Muscle layer of duodenum (tissue), 2 donors: ENCODE data around the gene UNC13B.

Experiments
- H3K27ac ChIP-seq: one replicate; pipeline ENCODE4 v1.7.0; 2013; ENCODE audit warnings: mild to moderate bottlenecking, low read length
- H3K27me3 ChIP-seq: one replicate; pipeline ENCODE4 v1.7.0; 2013; ENCODE audit warnings: low read depth, mild to moderate bottlenecking, control low read depth, low read length
- H3K36me3 ChIP-seq, 2 donors: one replicate each; pipeline ENCODE4 v1.7.0; 2013; ENCODE audit warnings: low read length in 2 of 2, control low read depth in 1 of 2, mild to moderate bottlenecking in 1 of 2; ENCODE audit not compliant: insufficient read depth in 2 of 2, control insufficient read depth in 1 of 2
- H3K4me1 ChIP-seq, 2 donors: one replicate each; pipeline ENCODE4 v1.7.0; 2013; ENCODE audit warnings: low read length in 2 of 2, mild to moderate bottlenecking in 2 of 2, control low read depth in 1 of 2, moderate library complexity in 1 of 2; ENCODE audit not compliant: insufficient read depth in 2 of 2, control insufficient read depth in 1 of 2
- H3K4me3 ChIP-seq, 2 donors: one replicate each; pipeline ENCODE4 v1.7.0; 2013; ENCODE audit warnings: low read length in 2 of 2, low read depth in 1 of 2, mild to moderate bottlenecking in 1 of 2
- H3K9me3 ChIP-seq, 2 donors: one replicate each; pipeline ENCODE4 v1.7.0; 2013; ENCODE audit warnings: low read length in 2 of 2, control low read depth in 1 of 2, mild to moderate bottlenecking in 1 of 2; ENCODE audit not compliant: control insufficient read depth in 1 of 2
- donor health status: healthy.

The UNC13B gene

GRCh38 chr9:35279946-35280345 lies 118.1 kb downstream of the UNC13B start:
- H3K4me1 ChIP-seq = peaks cover 0 to 8% of the 10 kb centered on the region in 2 donors
- H3K27ac ChIP-seq = no peak overlapping the region
- no peaks in the 10 kb centered on the region for H3K9me3 ChIP-seq
- no peaks in the 10 kb centered on the region for H3K36me3 ChIP-seq
- no peaks in the 10 kb centered on the region for H3K27me3 ChIP-seq
- no peak overlapping the region for H3K4me3 ChIP-seq

DNA sequence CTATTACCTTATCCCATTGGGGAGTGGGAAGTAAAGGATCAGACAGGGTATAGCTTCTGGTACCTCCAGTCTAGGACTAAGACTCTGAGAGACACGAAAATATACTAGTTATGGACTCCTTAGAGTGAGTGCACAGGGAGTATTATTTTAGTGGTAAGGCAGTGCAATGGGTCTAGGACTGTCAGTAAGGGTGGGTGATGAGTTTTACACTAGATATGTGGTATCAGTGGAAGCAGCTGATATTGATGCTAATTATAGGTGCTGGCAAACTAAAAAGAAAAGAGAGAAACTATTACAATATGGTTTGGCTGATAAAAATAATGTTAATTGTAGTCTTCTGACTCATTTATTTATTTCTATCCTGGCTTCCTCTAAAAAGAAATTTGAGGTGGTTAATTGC lies 118.6 kb downstream of the UNC13B start:
- H3K27ac ChIP-seq = no peak overlapping the region
- no peaks in the 10 kb centered on the region for H3K36me3 ChIP-seq
- no peaks in the 10 kb centered on the region for H3K9me3 ChIP-seq
- H3K4me1 ChIP-seq = peaks cover 0 to 8% of the 10 kb centered on the region in 2 donors
- no peak overlapping the region for H3K4me3 ChIP-seq
- no peaks in the 10 kb centered on the region for H3K27me3 ChIP-seq

GRCh38 chr9:35285731-35286130 lies 123.9 kb downstream of the UNC13B start:
- Histone ChIP-seq H3K4me1 (no peaks in the 10 kb centered on the region), H3K9me3 (no peaks in the 10 kb centered on the region), H3K36me3 (no peaks in the 10 kb centered on the region), H3K4me3 (no peak overlapping the region), H3K27ac (no peak overlapping the region), H3K27me3 (no peaks in the 10 kb centered on the region)

- H3K9me3 ChIP-seq = no peaks in the 10 kb centered on the region
- H3K4me1 ChIP-seq = no peaks in the 10 kb centered on the region
- H3K27me3 ChIP-seq = no peaks in the 10 kb centered on the region
- H3K36me3 ChIP-seq = no peaks in the 10 kb centered on the region
- no peak overlapping the region for H3K27ac ChIP-seq
- H3K4me3 ChIP-seq = no peak overlapping the region
Measured at GRCh38 chr9:35286381-35286780, 124.6 kb downstream of the UNC13B start.

DNA sequence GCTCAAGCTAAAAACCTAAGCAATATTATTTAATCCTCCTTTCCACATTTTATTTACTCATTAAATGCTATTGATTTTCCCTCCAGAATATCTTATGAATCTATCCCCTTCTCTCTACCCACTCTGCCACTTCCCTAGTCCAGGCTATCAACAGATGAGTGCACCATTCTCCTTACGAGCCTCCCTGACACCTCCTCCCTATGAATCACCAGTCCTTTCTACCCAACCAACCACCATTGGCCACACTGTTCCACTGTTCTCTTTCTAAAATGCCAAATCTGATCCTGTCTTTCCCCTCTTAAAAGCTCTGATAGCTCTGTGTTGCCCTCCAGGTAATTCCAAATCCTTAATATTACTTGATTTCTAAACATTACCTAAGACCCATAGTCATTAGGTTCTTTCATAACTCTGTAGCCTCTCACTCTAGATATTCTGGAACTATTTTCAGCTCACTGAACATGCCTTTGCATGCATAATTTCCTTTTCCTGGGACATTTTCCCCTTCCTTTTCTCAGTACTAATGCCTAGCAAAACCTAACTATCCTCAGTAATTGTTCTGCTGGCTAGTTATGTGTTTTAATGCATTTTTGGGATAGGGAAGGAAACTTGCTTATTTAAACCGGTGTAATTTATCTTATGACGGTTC lies 126.3 kb downstream of the UNC13B start:
- H3K4me3 ChIP-seq = no peak overlapping the region
- H3K27me3 ChIP-seq = no peaks in the 10 kb centered on the region
- H3K4me1 ChIP-seq = no peaks in the 10 kb centered on the region

GRCh38 chr9:35288778-35289177 lies 127.0 kb downstream of the UNC13B start:
- Histone ChIP-seq H3K27ac (no peak overlapping the region), H3K9me3 (no peaks in the 10 kb centered on the region), H3K27me3 (no peaks in the 10 kb centered on the region), H3K4me1 (no peaks in the 10 kb centered on the region), H3K4me3 (no peak overlapping the region), H3K36me3 (no peaks in the 10 kb centered on the region)

More for the DNA sequence above, 126.3 kb downstream of the UNC13B start:
- H3K36me3 ChIP-seq = no peaks in the 10 kb centered on the region
- no peaks in the 10 kb centered on the region for H3K9me3 ChIP-seq
- H3K27ac ChIP-seq = no peak overlapping the region

- Histone ChIP-seq H3K4me1 (no peaks in the 10 kb centered on the region), H3K4me3 (no peak overlapping the region), H3K9me3 (no peaks in the 10 kb centered on the region), H3K27me3 (no peaks in the 10 kb centered on the region), H3K27ac (no peak overlapping the region), H3K36me3 (peaks cover 0 to 14% of the 10 kb centered on the region in 2 donors)
Measured at GRCh38 chr9:35293376-35293964, 131.7 kb downstream of the UNC13B start.

DNA sequence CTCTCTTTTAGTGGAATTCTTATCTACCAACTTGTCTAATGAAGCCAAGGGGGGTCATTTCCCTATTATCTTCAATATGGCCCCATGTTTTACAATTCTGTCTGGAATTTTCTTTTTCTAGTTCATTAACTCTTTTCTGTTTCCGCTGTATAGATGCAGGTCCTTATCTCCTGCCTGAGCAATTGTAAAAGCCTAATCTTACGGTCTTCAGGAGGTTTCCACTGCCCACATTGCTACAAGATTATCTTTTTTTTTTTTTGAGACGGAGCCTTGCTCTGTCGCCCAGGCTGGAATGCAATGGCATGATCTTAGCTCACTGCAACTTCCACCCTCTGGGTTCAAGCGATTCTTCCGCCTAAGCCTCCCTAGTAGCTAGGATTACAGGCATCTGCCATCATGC lies 132.3 kb downstream of the UNC13B start:
- Histone ChIP-seq H3K27me3 (no peaks in the 10 kb centered on the region), H3K9me3 (no peaks in the 10 kb centered on the region), H3K4me1 (no peaks in the 10 kb centered on the region), H3K36me3 (peaks cover 0 to 14% of the 10 kb centered on the region in 2 donors), H3K27ac (no peak overlapping the region), H3K4me3 (no peak overlapping the region)

- Histone ChIP-seq H3K36me3 (peaks cover 0 to 14% of the 10 kb centered on the region in 2 donors), H3K27ac (no peak overlapping the region), H3K9me3 (no peaks in the 10 kb centered on the region), H3K4me3 (no peak overlapping the region), H3K27me3 (no peaks in the 10 kb centered on the region), H3K4me1 (no peaks in the 10 kb centered on the region)
Measured at GRCh38 chr9:35294556-35294955, 132.7 kb downstream of the UNC13B start.

DNA sequence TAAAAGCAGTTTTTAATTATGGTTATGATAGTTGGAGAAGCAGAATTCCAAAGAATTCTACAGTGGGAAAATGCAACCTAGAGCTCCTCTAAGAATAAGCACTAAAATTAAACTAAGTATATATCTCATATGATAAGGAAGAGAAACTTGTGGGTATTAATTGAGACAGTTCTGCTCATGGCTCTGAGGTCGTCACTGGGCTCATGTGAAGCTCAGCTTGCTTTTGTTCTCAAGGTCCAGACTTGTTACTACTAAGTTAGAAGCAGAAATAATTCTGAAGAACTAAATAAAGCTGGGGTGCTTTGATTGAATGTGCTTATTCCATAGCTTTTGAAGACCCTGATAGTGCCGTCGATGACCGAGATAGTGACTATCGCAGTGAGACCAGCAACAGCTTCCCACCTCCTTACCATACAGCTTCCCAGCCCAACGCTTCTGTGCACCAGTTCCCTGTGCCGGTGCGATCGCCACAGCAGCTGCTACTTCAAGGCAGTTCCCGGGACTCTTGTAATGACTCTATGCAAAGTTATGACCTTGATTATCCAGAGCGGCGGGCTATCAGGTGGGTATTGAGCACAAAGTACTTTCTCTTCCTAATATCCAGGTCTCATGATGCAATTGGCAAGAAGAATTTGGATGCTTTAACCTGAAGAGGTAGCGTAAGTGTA lies 133.7 kb downstream of the UNC13B start:
- H3K4me1 ChIP-seq = no peaks in the 10 kb centered on the region

GRCh38 chr9:35303567-35303966 lies 141.8 kb downstream of the UNC13B start:
- H3K27me3 ChIP-seq = no peaks in the 10 kb centered on the region
- H3K27ac ChIP-seq = no peak overlapping the region
- no peaks in the 10 kb centered on the region for H3K9me3 ChIP-seq
- H3K4me1 ChIP-seq = no peaks in the 10 kb centered on the region
- peaks cover 0 to 6% of the 10 kb centered on the region in 2 donors for H3K36me3 ChIP-seq
- no peak overlapping the region for H3K4me3 ChIP-seq

More for the DNA sequence above, 133.7 kb downstream of the UNC13B start:
- H3K9me3 ChIP-seq = no peaks in the 10 kb centered on the region
- H3K36me3 ChIP-seq = peaks cover 0 to 19% of the 10 kb centered on the region in 2 donors
- H3K27me3 ChIP-seq = no peaks in the 10 kb centered on the region
- H3K27ac ChIP-seq = no peak overlapping the region
- no peak overlapping the region for H3K4me3 ChIP-seq
